NOMO-1 treated with DMSO at 0.1 percent for 48 hours (cell line): ENCODE measurements around the gene NHLRC3.
"Not testable (repeated sequence)": the region's sequence is repeated elsewhere in the genome, so short reads cannot be mapped to it uniquely, and the experiment has no call there.

Source experiments
- DNase-seq: peaks from one replicate; lab custom pipeline; 2025; ENCODE audit not compliant: unreplicated experiment; lab: John Stamatoyannopoulos, UW

Gene NHLRC3

DNA sequence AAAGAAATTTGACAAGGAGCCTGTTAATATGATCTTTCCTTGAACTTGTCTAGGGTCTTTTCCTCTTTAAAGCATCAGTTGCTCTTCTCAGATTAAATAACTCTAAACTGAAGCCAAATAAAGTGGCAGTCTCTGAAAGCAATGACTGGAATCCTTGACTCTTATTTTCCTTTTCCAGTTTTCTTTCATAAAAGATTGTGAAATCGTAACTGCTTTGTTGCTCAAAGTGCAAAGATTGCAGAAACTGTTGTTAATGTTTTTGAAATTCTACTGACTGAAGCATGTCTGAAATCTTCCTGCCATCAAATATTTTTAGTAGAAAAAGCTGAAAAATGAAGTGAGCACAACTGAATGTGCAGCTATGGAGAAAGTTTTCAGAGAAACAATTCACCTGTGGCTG lies 1.9 kb downstream of the NHLRC3 start:
- peak; percentile 19 for DNase-seq

DNA sequence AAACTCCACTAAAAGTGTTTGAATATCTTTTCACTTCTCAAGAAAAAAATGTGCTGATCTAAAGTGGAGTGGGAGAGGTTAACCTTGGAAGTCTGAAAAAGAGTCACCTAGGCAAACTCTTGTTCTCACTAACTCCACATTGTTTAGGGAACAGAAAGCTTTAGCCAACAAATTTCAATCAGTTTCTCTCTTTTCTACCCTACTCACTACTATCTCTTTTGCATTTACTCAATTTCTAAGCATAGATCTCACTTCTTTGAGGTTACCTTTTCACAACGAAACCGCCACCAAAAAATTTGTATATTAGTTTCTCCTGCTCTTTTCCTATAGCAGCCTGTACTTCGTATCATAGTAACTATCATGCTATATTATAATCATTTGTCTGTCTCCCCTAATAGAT lies 6.3 kb downstream of the NHLRC3 start:
- DNase-seq = no peak

DNA sequence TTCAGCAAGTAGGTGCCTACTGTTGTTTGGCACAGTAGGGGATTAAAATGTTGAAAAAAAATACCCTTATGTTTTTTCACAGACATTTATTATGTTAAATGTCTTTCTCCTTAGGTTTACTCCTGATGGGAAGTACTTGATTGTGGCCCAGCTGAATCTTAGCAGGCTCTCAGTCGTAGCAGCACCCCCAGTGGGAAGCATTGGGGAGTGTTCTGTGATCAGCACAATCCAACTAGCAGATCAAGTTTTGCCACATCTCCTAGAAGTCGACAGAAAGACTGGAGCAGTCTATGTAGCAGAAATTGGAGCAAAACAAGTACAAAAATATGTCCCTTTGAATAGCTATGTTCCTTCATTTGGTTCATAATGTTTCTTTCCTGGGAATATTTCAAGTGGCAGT lies 9.3 kb downstream of the NHLRC3 start:
- no peak for DNase-seq

DNA sequence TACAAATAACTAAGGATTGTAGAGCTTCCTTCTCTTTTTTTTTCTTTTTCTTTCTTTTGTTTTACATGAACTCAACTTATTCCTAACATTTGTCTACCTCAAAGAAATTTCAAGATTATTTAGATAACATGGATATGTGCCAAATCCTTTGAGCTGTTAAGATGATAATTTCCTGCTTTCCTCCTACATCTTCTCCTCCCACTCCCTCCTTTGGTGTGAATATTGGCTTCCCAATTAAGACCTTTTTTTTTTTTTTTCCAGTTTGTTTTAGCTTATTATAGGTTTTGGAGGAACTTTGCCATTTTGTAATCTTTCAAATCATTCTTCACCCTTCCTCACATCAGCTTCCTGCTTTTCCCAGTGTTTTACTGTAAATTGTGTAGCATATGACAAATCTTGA lies 10.6 kb downstream of the NHLRC3 start:
- DNase-seq = no peak

DNA sequence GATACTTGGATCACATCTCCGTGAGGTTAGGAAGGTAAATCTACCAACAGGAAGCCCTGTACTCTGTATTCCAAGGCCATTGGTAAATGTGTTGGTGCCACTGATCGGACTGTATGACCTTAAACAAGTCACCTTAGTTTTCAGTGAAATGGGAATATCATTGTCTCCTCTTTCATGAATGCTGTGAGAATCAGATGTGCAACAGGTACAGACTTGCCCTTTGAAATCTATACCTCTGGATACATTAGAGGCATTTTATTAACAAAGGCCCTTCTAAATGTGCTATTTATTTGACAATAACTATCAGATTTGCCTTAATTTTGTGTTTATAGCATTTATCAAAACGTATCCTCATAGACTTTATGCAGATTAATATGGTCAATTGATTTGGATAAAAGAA lies 11.0 kb downstream of the NHLRC3 start:
- DNase-seq = no peak

DNA sequence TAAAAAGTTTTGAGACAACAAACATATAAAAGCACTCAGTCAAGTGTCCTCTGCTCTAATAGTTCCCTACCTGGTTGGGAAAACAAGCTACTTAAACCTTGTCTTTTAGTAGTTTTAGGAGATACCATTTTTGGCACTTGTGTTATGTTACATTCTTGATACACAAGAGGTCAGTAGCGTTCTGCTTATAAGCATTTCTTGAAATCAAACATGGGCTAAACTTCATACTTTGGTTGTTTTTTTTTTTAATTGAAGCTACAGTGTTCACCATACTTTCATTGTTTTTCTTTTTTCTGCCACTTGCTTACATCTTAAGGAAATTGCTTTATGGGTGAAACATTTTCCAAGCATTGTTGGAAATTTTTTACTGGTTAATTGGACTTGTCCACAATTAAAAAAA lies 12.9 kb downstream of the NHLRC3 start:
- DNase-seq = peak; percentile 32

DNA sequence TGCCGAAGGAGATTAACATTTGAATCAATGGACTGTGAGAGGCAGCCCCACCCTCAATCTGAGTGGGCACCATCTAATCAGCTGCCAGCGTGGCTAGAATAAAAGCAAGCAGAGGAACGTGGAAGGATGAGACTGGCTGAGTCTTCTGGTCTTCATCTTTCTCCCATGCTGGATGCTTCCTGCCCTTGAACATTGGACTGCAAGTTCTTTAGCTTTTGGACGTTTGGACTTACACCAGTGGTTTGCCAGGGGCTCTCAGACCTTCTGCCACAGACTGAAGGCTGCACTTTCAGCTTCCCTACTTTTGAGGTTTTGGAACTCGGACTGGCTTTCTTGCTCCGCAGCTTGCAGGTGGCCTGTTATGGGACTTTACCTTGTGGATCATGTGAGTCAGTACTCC lies 14.7 kb downstream of the NHLRC3 start:
- no peak for DNase-seq

DNA sequence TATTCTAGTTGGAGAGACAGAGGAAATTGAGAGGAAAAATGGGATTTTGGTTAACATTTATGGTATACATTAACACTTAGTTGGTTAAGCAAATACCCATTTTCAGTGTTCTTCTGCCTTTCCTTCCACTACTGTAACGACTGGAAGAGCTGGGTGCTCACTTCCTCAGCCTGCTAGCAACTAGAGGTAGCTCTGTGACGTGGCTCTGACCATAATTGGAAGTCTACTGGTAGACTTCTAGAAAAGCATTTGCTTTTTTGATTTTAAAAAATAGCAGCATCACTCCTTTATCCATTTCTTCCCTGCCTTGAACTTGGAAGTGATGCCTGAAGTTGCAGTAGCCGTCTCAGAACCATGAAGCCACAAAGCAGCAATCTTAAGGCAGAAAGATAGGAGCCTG lies 15.9 kb downstream of the NHLRC3 start:
- DNase-seq = no peak

DNA sequence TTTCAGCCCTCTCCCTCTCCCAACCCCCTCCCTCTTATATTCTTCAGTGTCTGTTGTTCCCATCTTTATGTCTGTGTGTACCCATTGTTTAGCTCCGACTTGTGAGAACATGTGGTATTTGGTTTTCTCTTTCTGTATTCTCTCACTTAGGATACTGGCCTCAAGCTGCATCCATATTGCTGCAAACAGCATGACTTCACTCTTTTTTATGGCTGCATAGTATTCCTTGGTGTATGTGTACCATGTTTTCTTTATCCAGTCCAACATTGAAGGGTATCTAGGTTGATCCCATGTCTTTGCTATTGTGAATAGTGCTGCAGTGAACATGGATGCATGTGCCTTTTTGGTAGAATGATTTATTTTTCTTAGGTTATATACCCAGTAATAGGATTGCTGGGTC lies 17.8 kb downstream of the NHLRC3 start:
- no peak for DNase-seq

DNA sequence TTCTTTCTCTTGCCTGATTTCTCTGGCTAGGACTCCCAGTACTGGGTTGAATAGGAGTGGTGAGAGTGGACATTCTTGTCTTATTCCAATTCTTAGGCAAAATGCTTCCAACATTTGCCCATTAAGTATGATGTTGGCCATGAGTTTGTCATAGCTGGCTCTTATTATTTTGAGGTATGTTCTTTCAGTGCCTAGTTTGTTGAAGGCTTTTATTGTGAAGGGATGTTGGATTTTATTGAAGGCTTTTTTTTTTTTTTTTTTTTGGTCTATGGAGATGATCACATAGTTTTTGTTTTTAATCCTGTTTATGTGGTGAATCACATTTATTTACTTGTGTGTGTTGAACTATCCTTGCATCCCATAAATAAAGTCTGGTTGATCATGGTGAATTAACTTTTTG lies 19.8 kb downstream of the NHLRC3 start:
- no peak for DNase-seq

DNA sequence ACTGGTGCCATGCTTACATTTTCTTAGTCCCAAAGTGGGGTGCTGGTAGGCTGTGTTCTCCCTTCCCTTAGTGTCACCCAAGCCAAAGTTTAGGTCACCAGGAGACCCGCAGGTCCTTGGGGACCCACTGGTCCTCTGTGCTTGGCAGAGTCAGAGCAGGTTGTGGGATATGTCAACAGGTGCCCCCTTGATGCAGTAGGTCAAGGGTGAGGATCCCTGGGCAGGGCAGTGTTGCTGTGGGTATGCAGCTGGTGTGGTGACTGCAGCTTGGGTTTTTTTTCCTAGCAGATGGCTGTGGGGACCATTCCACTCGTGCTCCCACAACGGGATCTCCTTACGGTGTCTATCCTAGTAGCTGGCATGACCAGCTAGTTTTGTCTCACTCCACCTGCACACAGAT lies 23.7 kb downstream of the NHLRC3 start:
- DNase-seq = no peak

DNA sequence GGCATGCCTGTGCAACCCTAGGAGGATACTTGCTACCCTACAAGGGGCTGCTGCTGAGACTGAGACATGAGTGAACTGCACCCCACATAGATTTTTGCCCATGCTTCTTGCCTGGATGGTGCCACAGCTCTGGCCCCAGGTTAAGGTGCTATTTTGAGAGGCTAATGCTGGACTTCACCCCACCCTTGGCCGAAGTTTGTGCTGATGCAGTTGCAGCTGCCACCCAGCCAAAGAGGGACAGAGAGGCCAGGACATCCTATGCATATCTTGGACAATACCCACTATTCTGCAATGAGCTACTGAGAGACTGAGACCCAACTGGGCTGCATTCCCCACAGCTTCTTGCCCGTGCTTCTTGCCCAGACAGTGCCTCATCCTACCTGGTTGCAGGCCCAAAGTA lies 34.6 kb downstream of the NHLRC3 start:
- no peak for DNase-seq

DNA sequence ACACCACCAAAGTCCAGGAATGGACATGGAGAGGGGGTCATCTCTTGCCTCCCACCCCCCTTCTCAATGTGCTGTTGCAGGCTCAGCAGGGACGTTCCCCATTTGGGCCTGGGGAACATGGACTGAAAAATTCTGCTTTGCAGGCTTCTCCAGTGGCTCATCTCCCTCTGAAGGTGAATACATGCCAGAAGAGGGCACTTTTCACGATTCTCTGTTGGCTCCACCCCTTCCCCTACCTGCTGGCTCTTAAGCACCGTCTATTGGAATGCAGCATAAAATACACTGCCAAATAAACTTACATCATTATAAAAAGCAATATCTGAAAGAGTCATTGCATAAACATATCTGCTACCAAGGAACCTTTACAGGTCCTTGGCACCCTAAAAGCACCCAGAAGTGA lies 35.7 kb downstream of the NHLRC3 start:
- DNase-seq = no peak

DNA sequence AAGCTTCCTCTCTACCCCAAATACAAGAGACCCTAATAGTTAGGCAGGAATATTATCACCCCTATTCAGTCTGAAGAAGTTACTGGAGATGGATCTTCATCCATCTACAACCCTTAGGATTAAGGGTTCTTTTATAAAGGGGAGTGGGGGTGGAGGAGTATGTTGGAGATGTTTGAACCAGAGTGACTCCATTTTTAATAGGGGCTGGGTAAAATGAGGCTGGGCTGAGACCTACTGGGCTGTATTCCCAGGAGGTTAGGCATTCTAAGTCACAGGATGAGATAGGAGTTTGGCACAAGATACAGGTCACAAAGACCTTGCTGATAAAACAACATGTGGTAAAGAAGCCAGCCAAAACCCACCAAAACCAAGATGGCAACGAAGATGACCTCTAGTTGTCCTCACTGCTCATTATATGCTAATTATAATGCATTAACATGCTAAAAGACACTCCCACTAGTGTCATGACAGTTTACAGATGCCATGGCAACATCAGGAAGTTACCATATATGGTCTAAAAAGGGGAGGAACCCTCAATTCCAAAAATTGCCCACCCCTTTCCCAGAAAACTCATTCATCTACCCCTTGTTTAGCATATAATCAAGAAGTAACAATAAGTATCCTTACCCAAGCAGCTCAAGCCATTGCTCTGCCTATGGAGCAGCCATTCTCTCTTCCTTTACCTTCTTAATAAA lies 48.1 kb downstream of the NHLRC3 start:
- not testable (repeated sequence) for DNase-seq

DNA sequence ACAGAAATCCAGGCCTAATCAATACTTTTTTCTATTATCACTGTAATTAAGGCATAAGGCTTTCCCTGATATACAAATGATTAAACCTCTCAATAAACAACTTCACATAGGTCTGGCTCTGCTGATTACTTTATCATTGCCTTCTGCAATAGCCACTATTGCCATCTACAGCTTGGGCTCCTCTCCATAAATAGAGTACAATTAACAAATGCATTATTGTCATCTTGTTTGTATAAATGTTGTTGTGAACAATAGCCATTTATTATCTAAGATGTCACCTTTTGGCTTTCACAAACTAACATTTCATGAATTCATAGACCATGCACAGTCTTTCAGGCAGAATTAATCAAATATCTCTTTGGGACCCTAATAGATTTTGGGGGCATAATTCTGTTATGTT lies 53.3 kb downstream of the NHLRC3 start:
- no peak for DNase-seq

DNA sequence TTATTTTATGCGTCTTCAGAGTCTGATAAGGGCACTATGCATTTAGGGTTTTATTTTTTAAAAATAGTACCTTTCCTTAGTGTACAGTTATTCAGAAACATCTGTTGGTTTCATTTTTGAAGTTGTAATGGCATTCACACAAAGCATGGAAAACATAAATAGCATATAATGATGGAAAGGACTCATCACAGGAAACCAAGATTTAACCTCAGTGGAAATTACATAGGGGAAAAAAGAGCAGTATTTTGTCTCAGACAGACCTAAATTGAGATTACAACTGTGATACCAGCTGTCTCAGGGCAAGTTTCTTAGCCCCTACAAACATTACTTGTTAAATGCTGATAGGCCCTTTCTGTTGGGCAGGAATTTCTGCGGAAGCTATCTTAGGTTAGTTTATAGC lies 57.2 kb downstream of the NHLRC3 start:
- no peak for DNase-seq

DNA sequence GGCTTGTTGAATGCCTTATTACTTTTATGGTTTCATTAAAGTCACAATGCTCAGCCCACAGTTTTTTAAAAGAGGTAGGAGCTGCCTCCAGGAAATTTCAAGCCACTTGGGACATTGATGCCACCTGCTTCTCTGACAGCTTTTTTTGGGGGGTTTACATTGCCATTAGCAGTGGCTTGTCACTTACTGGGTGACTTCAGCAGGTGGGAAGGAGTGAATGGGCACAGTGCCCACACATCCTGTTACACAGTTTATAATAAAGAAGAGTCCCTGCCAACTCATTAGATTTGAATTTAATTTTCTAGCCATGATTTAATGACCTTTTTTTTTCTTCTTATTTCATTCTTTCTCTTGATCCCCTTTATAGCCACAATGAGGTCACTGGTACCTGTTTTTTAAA lies 61.0 kb downstream of the NHLRC3 start:
- DNase-seq = no peak
